ENCODE measurements around the gene ALPK1.
"Not testable (repeated sequence)": the region's sequence is repeated elsewhere in the genome, so short reads cannot be mapped to it uniquely, and the experiment has no call there.

The ALPK1 gene

DNA sequence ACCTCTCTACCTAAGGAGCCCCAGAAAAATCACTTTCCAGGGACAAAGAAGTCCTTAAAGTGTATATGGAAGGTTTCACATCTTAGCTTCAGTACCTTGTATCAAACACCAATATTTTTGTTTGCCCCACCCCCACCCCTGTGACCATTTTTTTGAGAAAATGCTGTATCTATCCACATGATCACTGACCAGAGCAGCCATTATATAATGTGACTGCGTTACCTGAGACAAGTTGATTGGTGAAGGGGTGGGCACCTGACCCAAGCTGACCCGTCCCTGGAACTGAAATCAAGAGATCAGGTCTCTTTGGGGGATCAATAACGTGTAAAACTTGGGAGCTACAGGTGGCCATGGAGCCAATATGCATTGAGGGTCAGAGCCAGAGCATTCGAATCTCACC is 22.2 kb upstream of the ALPK1 start:
- no peak for TF ChIP-seq Cebpa-rat (IDR thresholded peaks at IDR 0.05)
- Histone ChIP-seq H3K4me3 (no peak overlapping the region), H4K20me1 (peaks cover 24% of the 10 kb centered on the region; the same call in 1 of the 2 replicates), H3K4me1 (peaks cover 24% of the 10 kb centered on the region), H3K4me2 (no peak overlapping the region), H3K36me3 (peaks cover 62% of the 10 kb centered on the region), H3K9ac (no peak overlapping the region), H3K27me3 (no peaks in the 10 kb centered on the region), H3K9me3 (no peaks in the 10 kb centered on the region; the same call in 1 of the 2 replicates), H3K27ac (no peak overlapping the region)

DNA sequence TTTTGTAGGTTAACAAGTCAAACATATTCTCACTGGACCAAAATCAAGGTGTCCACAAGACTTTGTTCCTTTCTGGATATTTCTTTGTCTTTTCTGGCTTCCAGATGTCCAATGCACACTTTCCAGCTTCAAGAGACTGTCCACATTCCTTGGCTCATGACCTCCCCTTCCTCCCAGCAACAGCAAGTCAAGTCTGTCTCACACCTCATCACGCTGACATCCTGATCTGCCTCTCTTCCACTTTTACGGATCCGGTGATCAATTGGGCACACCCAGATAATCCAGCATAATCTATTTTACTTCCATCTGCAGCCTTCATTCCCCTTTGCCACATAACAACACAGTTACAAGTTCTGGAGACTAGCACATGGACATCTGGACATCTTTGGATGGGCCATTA is 21.1 kb upstream of the ALPK1 start:
- Histone ChIP-seq H3K4me2 (no peak overlapping the region), H3K36me3 (peaks cover 58% of the 10 kb centered on the region), H3K27me3 (no peaks in the 10 kb centered on the region), H4K20me1 (peaks cover 30% of the 10 kb centered on the region; the same call in 1 of the 2 replicates), H3K9me3 (no peaks in the 10 kb centered on the region; the same call in 1 of the 2 replicates), H3K27ac (no peak overlapping the region), H3K4me1 (peaks cover 36% of the 10 kb centered on the region), H3K9ac (no peak overlapping the region), H3K4me3 (no peak overlapping the region)
- TF ChIP-seq Cebpa-rat (IDR thresholded peaks at IDR 0.05), result no peak

DNA sequence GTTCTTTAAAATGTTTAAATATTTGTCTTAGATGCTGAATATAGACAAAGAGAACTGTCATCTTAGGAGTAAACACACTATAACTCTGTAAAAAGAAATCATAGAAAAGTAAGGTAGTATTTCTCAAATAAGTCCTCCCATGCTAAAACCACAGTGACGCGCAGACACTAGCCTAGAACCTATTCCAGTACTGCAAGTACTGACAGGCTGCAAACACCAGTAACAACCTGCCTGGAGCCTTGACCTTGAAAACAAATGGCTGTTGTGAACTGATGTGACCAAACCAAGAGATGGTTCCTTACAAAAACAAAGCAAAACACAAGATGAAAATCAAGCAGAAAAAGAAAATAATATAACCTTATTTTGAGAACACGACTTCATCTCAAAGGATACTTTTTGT is 19.9 kb upstream of the ALPK1 start:
- H4K20me1 ChIP-seq, result peaks cover 38% of the 10 kb centered on the region
- no peak overlapping the region for H3K27ac ChIP-seq
- no peak overlapping the region for H3K9ac ChIP-seq
- no peak overlapping the region for H3K4me2 ChIP-seq
- H3K9me3 ChIP-seq, result peaks cover 10% of the 10 kb centered on the region
- peaks cover 46% of the 10 kb centered on the region for H3K4me1 ChIP-seq
- H3K27me3 ChIP-seq, result no peaks in the 10 kb centered on the region
- peaks cover 65% of the 10 kb centered on the region for H3K36me3 ChIP-seq
- no peak overlapping the region for H3K4me3 ChIP-seq
- TF ChIP-seq Cebpa-rat (IDR thresholded peaks at IDR 0.05), result no peak

- H3K4me1 ChIP-seq, result peaks cover 53% of the 10 kb centered on the region
- H3K27ac ChIP-seq, result peak overlapping the region; percentile 78
- TF ChIP-seq Cebpa-rat (IDR thresholded peaks at IDR 0.05), result no peak
- peak overlapping the region; percentile 14 for H3K4me2 ChIP-seq
- peaks cover 17% of the 10 kb centered on the region for H3K9me3 ChIP-seq
- H3K27me3 ChIP-seq, result no peaks in the 10 kb centered on the region
- peaks cover 44% of the 10 kb centered on the region for H4K20me1 ChIP-seq
- H3K4me3 ChIP-seq, result no peak overlapping the region
- peaks cover 68% of the 10 kb centered on the region for H3K36me3 ChIP-seq
- no peak overlapping the region for H3K9ac ChIP-seq
Observed at GRCh38 chr4:112277705-112278448, 19.3 kb upstream of the ALPK1 start.

DNA sequence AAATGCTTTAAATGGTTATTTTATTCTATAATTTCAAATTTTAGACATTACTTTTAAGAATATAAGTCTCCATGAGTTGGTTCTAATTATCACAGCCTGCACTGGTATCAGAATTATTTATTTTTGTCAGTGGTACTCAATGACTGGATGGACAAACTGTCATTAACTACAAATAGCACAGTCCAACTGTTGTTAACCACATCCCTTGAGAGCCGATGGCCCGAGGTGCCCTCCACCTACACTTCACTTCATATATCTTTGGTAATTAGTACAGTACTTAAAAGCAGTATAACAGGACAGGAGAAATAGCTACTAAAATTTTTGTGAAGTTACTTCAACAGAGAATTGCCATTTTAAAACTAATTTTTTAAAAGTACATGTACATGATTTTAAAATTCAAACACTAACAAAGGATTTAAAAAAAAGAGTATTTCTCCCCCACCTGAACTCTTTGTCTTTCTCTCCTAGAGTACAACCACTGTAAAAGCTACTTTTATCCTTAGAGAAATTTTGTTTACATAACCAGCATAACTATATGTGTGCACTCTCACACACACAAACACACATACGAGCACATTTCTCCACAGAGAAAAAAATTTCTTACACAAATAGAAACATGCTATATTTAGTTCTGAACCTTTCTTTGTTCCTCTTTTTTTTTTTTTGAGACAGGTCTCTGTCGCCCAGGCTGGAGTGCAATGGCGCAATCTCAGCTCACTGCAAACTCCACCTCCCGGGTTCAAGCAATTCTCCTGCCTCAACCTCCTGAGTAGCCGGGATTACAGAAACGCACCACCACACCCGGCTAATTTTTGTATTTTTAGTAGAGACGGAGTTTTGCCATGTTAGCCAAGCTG is 17.9 kb upstream of the ALPK1 start:
- Histone ChIP-seq H4K20me1 (peaks cover 58% of the 10 kb centered on the region), H3K4me1 (peaks cover 65% of the 10 kb centered on the region), H3K4me2 (peak overlapping the region; percentile 91), H3K36me3 (peaks cover 62% of the 10 kb centered on the region), H3K9ac (peak overlapping the region; percentile 45), H3K4me3 (peak overlapping the region; percentile 54), H3K9me3 (peaks cover 19% of the 10 kb centered on the region), H3K27me3 (no peaks in the 10 kb centered on the region), H3K27ac (peak overlapping the region; percentile 78)
- TF ChIP-seq Cebpa-rat (IDR thresholded peaks at IDR 0.05), result peak; percentile 86

DNA sequence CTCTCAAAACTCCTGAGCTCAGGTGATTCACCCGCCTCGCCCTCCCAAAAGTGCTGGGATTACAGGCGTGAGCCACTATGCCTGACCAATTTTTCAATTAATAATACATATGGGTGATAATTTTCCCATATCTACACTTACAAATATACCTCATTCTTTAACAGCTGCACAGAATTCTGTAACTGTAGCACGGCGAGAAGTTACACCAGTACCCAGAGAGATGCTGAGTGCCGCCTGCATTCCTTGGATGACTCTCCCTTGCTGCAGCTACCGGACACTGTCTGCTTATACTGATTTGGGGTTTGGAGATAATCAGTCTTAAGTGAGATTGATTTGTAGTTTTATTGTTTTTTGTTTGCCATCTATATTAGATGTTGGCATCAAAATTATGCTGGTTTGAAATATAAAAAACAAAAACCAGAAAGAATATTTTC is 17.3 kb upstream of the ALPK1 start:
- peaks cover 55% of the 10 kb centered on the region for H3K36me3 ChIP-seq

GRCh38 chr4:112280386-112281056 is 16.6 kb upstream of the ALPK1 start:
- peak overlapping the region; percentile 91 for H3K4me2 ChIP-seq
- peak overlapping the region; percentile 78 for H3K27ac ChIP-seq
- H3K27me3 ChIP-seq, result no peaks in the 10 kb centered on the region
- peaks cover 52% of the 10 kb centered on the region for H4K20me1 ChIP-seq
- peaks cover 65% of the 10 kb centered on the region for H3K4me1 ChIP-seq
- H3K9ac ChIP-seq, result peak overlapping the region; percentile 45
- H3K9me3 ChIP-seq, result peaks cover 19% of the 10 kb centered on the region
- H3K4me3 ChIP-seq, result peak overlapping the region; percentile 54
- peak; percentile 55; the same call in 1 of the 2 replicates for TF ChIP-seq Cebpa-rat (IDR thresholded peaks at IDR 0.05)
- peaks cover 49% of the 10 kb centered on the region for H3K36me3 ChIP-seq

More for the DNA sequence above, 17.3 kb upstream of the ALPK1 start:
- H3K4me1 ChIP-seq, result peaks cover 65% of the 10 kb centered on the region
- TF ChIP-seq Cebpa-rat (IDR thresholded peaks at IDR 0.05), result no peak
- peak overlapping the region; percentile 54 for H3K4me3 ChIP-seq
- H3K27ac ChIP-seq, result peak overlapping the region; percentile 78
- peak overlapping the region; percentile 45 for H3K9ac ChIP-seq
- H3K4me2 ChIP-seq, result peak overlapping the region; percentile 91
- peaks cover 19% of the 10 kb centered on the region for H3K9me3 ChIP-seq
- H4K20me1 ChIP-seq, result peaks cover 56% of the 10 kb centered on the region
- H3K27me3 ChIP-seq, result no peaks in the 10 kb centered on the region

- Histone ChIP-seq H3K4me3 (peak overlapping the region; percentile 54), H3K4me1 (peaks cover 76% of the 10 kb centered on the region)
- not testable (repeated sequence) for H3K27ac ChIP-seq
Observed at GRCh38 chr4:112281895-112282398, 15.2 kb upstream of the ALPK1 start.

More at GRCh38 chr4:112281895-112282398, 15.2 kb upstream of the ALPK1 start:
- H4K20me1 ChIP-seq, result peaks cover 44% of the 10 kb centered on the region
- peaks cover 28% of the 10 kb centered on the region for H3K9me3 ChIP-seq
- peaks cover 36% of the 10 kb centered on the region for H3K36me3 ChIP-seq
- H3K4me2 ChIP-seq, result peak overlapping the region; percentile 91
- not testable (repeated sequence) for H3K9ac ChIP-seq, H3K27me3 ChIP-seq
